GM12872 (cell line): Measurements from ENCODE around the gene GRID1.

Experiments used
- CTCF ChIP-seq: IDR thresholded peaks from 3 replicates; pipeline ENCODE4 v1.5.1; 2011; ENCODE audit warnings: low read depth, mild to moderate bottlenecking, low read length, moderate library complexity; ENCODE audit not compliant: insufficient read depth

GRID1 gene

GRCh38 chr10:85557077-85557476, 809.5 kb downstream of the GRID1 start:
- no peak for TF ChIP-seq CTCF
